ENCODE data around the gene NUP35.

DNA sequence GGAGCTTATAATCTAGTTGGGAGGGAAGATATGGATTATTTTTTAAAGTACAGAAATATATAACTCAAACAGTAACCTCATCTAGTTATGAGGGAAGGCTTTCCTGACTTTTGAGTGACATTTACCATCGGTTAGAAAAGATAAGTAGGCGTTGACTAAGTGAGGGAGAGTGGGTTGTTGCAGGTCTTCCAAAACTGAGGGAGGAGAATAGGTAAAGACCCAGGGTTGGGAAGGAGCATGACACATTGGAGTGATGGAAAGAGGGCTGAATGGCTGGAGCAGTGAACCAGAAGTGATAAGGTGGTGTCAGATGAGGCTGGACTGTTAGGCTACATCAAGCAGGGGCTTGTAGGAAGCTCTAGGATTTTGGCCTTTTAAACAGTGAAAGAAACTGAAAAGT is 10.6 kb upstream of the NUP35 start:
- TF ChIP-seq, protein P1, sequence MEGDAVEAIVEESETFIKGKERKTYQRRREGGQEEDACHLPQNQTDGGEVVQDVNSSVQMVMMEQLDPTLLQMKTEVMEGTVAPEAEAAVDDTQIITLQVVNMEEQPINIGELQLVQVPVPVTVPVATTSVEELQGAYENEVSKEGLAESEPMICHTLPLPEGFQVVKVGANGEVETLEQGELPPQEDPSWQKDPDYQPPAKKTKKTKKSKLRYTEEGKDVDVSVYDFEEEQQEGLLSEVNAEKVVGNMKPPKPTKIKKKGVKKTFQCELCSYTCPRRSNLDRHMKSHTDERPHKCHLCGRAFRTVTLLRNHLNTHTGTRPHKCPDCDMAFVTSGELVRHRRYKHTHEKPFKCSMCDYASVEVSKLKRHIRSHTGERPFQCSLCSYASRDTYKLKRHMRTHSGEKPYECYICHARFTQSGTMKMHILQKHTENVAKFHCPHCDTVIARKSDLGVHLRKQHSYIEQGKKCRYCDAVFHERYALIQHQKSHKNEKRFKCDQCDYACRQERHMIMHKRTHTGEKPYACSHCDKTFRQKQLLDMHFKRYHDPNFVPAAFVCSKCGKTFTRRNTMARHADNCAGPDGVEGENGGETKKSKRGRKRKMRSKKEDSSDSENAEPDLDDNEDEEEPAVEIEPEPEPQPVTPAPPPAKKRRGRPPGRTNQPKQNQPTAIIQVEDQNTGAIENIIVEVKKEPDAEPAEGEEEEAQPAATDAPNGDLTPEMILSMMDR (IDR thresholded peaks at IDR 0.05; ENCODE audit: poor library complexity, severe bottlenecking), result no peak
- TF ChIP-seq REST (IDR thresholded peaks at IDR 0.05; ENCODE audit: borderline replicate concordance) (no peak), POLR2AphosphoS5 (IDR thresholded peaks at IDR 0.05) (no peak), EZH2 (IDR thresholded peaks at IDR 0.05; ENCODE audit: borderline replicate concordance, insufficient read depth, low read length, poor library complexity, severe bottlenecking) (no peak), TAF1 (IDR thresholded peaks at IDR 0.05; ENCODE audit: low read depth) (no peak), RAD21 (conservative IDR thresholded peaks at IDR 0.05) (no peak), MXI1 (conservative IDR thresholded peaks at IDR 0.05; ENCODE audit: poor library complexity, severe bottlenecking) (no peak)
